ENCODE data around the gene PER2.
A peak's percentile ranks its signal among the peaks of the same experiment; 100 is the strongest.

PER2 gene

DNA sequence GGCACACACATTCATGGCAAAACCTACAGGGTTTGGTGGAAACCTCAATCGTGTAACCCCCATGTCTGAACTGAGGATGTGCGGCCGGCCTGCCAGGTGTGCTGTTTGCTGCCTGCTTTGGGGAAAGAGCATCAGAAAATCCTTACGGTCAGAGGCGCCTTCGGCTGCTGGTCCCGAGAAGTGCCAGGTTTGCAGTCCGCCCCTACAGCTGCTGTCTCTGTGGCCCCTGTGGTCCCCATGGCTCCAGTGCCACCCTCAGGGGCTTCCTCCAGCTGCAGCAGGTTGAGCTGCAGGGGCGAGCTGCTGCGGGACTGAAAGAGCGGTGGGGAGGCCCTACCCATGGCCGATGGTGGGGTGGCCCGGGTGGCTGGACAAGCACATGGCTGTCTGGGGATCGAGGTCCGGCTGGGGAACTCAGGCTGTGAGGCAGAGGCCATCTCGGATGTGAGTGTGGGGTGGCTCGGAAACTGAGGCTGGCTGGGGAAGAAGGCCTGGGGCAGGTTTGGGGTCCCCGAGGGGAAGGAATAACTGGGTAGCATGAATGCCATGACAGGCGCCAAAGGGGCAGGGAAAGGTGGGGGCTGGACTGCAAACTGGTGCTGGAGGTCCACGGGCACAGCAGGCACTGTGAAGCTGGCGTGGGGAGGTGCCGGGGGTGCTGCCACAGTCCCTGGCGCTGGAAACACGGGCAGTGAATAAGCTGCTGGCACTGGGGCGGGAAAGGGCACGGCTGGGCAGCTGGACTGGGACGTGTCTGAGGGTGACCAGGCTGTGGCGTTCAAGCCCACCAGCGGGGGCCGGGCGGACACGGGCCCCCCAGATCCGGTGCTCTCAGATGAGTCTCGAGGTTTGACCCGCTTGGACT is 35.4 kb downstream of the PER2 start:
- TF ChIP-seq CTCF (conservative IDR thresholded peaks at IDR 0.05; ENCODE audit: low read length), result no peak
- H3K4me3 ChIP-seq (ENCODE audit: low read length), result no peak overlapping the region
- no peak for DNase-seq (ENCODE audit: low read depth)

- no peak for TF ChIP-seq CTCF (conservative IDR thresholded peaks at IDR 0.05; ENCODE audit: low read length)
- DNase-seq (ENCODE audit: low read depth), result no peak
- H3K4me3 ChIP-seq (ENCODE audit: low read length), result no peak overlapping the region
Observed at GRCh38 chr2:238251986-238252385, 36.4 kb downstream of the PER2 start.

DNA sequence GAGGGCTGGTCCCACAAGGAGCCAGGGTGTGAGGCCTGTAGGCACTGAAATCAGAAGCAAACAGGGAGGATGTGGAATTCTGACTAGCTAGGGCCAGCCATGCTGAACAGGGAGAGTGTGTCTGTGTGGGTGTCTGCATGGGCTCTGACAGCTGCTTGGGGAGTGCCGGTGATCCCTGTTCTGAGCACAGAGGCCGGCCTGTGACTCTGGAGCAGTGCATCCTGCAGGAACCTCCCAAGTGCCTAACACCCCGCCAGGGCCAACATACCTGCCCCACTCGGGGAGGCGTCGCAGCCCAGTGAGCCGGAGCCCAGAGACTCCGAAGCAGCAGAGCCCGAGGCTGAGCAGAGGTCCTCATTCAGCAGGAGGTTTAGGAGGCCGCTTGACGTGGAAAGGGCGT is 37.1 kb downstream of the PER2 start:
- H3K4me3 ChIP-seq (ENCODE audit: low read length), result no peak overlapping the region
- no peak for TF ChIP-seq CTCF (conservative IDR thresholded peaks at IDR 0.05; ENCODE audit: low read length)
- DNase-seq (ENCODE audit: low read depth), result no peak

DNA sequence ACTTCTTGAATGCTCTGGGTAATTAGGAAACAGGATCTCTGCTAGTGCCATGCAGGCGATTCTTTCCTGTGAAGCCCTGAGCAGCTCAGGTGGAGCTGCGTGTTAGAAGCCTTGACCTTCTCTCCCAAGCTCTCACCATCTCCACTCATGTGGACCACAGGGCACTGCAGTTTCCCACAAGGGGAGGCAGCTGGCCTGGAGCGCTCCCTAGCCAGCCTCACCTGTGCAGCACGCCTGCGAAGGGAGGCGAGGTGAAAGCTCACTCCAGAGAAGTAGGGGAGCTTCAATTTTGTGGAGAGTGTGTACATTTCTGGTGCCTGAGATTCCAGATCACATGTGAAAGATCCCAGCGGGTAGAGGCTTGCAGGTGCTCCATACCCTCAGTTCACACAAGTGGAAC is 37.5 kb downstream of the PER2 start:
- DNase-seq (ENCODE audit: low read depth), result no peak
- TF ChIP-seq CTCF (conservative IDR thresholded peaks at IDR 0.05; ENCODE audit: low read length), result no peak
- no peak overlapping the region for H3K4me3 ChIP-seq (ENCODE audit: low read length)

- H3K4me3 ChIP-seq (ENCODE audit: low read length), result no peak overlapping the region
- no peak for TF ChIP-seq CTCF (conservative IDR thresholded peaks at IDR 0.05; ENCODE audit: low read length)
- DNase-seq (ENCODE audit: low read depth), result no peak
Observed at GRCh38 chr2:238247841-238248453, 40.5 kb downstream of the PER2 start.

DNA sequence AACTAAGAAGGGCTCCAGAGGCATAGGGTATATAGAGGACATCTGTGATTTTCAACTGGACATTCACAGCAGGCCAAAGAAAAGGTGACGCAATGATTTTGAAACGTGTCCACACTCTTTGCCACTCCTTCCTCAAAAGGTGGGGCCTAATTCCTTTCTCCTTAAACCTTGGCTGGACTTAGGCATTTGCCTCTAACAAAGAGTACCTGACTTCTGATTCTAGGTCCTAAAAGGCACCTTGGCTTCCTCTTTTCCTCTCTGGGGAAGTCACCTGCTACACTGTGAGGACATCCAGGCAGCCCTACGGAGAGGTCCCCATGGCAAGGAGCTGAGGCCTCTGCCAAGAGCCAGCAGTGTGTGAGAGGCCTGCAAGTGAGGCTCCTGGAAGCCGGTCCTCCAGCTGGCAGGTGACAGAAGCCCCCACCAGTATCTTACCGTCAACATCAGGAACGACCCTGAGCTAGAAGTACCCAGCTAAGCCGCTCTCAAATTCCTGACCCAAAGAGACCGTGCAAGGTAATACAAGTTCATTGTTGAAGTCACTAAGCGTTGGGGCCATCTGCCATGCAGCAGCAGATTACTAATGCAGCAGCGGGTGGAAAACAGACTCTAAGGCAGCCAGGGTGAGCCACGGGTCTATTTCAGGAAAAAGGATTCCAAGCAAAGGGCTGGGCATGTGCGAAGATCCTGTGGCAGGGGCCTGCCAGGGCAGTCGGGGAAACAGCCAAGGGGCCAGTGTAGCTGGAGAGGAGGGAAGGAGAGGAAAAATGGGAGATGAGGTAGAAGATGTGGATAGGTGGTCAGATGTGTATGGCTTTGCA is 41.2 kb downstream of the PER2 start:
- DNase-seq (ENCODE audit: low read depth), result peak; percentile 19
- TF ChIP-seq CTCF (conservative IDR thresholded peaks at IDR 0.05; ENCODE audit: low read length), result no peak
- no peak overlapping the region for H3K4me3 ChIP-seq (ENCODE audit: low read length)
